Stomach smooth muscle (tissue), 2 donors: ENCODE data around the gene AKIRIN2.

Source experiments
- H3K27ac ChIP-seq: one replicate; pipeline ENCODE4 v1.7.0; 2013; ENCODE audit warnings: mild to moderate bottlenecking, low read length, inconsistent platforms
- H3K27me3 ChIP-seq, 2 donors: one replicate each; pipeline ENCODE4 v1.7.0; 2013; ENCODE audit warnings: low read length in 2 of 2; ENCODE audit not compliant: insufficient read depth in 2 of 2, control insufficient read depth in 1 of 2
- H3K36me3 ChIP-seq, 2 donors: one replicate each; pipeline ENCODE4 v1.7.0; 2013; ENCODE audit warnings: low read length in 2 of 2; ENCODE audit not compliant: control insufficient read depth in 2 of 2, insufficient read depth in 2 of 2
- H3K4me1 ChIP-seq: one replicate; pipeline ENCODE4 v1.7.0; 2013; ENCODE audit warnings: low read length; ENCODE audit not compliant: control insufficient read depth, insufficient read depth
- H3K4me3 ChIP-seq, 2 donors: one replicate each; pipeline ENCODE4 v1.7.0; 2013; ENCODE audit warnings: low read length in 2 of 2
- H3K9ac ChIP-seq, 2 donors: one replicate each; pipeline ENCODE4 v1.7.0; 2013; ENCODE audit warnings: low read length in 2 of 2, mild to moderate bottlenecking in 1 of 2
- H3K9me3 ChIP-seq, 2 donors: one replicate each; pipeline ENCODE4 v1.7.0; 2013; ENCODE audit warnings: low read length in 2 of 2; ENCODE audit not compliant: control insufficient read depth in 2 of 2
- donor health status: healthy.
- donor health status: Pancreatic carcinoma.

The AKIRIN2 gene

DNA sequence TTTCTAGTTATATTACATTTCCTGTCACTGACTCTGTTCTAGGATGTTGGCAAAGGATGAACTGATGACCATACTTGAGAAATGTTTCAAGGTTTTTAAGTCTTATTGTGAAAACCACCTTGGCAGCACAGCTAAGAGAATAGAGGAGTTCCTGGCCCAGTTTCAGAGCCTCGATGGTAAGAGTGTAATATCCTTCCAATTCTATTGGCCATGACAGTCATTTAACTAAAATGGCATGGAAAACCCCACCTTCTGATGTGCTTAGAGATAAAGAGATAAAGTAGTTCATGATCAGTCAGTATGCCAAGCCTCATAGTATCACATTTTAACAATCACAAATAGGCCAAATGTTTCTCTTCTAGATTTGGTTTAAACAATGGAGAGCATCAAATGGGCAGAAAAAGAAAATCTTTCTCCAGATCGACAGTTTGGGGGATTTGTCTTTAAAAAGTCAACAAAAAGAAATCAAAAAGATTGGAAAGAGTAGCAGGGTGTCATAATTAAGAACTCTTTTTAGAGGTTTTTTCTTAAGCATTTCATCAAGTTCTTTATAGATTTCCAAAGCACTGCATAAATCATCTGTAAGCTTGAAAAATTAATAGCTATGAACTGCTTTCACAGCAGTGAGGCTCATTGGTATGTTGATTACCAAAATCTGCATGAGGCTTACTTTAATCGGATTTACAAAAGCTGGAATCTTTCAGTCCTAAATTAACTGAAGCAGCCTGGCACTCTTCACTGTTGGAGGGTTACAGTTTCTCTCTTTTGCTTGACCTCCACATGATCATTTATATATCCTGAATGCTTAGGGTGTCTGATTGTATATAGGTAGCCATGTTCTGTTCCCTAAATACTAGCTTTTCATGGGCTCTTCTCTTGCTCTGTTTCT, 48.7 kb downstream of the AKIRIN2 start:
- Histone ChIP-seq H3K4me3 (no peak overlapping the region), H3K9me3 (no peaks in the 10 kb centered on the region), H3K27me3 (no peaks in the 10 kb centered on the region), H3K4me1 (no peaks in the 10 kb centered on the region), H3K9ac (no peak overlapping the region), H3K36me3 (peaks cover 0 to 6% of the 10 kb centered on the region in 2 donors), H3K27ac (no peak overlapping the region)

DNA sequence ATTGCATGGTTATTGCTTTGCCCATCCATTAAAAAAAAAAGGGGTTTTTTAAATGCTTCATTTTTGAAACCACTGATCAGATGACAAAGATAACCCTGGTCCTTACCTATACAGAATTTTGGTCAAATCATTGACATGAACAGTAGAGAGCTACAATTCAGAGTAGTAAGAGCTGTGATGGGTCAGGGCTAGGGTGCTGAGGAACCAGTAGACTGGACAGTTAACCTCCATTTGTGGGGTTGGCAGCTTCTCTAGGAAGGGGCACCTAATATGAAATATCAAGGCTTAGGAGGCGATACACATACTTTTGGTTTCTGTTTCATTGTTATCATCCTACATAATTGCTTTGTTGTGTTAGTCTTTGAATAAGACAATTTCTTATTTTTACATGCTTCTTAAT, 57.0 kb downstream of the AKIRIN2 start:
- Histone ChIP-seq H3K27me3 (no peaks in the 10 kb centered on the region), H3K4me1 (no peaks in the 10 kb centered on the region), H3K36me3 (no peaks in the 10 kb centered on the region), H3K4me3 (no peak overlapping the region), H3K9ac (no peak overlapping the region), H3K9me3 (no peaks in the 10 kb centered on the region), H3K27ac (no peak overlapping the region)

DNA sequence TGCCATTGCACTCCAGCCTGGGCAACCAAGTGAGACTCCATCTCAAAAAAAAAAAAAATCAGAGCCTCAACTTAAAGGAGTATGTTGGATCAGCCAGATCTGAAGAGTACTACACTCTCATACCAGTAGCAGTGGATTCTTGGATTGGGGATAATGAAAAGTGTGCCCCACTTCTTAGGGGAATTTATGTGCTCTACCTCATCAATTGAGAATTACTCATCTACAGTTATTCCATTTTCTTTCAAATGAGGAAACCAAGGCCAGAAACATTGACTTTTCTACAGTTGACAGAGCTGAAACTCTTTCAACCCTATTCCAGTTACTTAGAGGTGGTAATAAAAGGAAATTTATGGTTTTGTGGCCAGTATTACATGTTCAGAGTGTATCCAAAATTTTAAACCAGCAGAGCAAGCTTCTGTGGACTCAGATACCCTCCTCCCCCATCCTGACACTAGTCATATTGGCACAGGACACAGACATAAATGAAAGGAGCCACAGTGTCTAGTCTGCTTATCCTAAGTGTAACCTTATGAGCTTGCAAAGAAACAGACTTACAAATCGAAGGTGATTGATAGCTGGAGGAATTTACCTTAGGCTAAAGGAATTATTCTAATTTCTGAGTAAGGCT, 60.9 kb downstream of the AKIRIN2 start:
- H3K36me3 ChIP-seq = peaks cover 5 to 8% of the 10 kb centered on the region in 2 donors
- H3K4me3 ChIP-seq = no peak overlapping the region
- H3K4me1 ChIP-seq = no peaks in the 10 kb centered on the region
- no peaks in the 10 kb centered on the region for H3K27me3 ChIP-seq
- no peaks in the 10 kb centered on the region for H3K9me3 ChIP-seq
- H3K9ac ChIP-seq = no peak overlapping the region
- H3K27ac ChIP-seq = no peak overlapping the region

GRCh38 chr6:87639373-87639772, 62.7 kb downstream of the AKIRIN2 start:
- Histone ChIP-seq H3K9me3 (no peaks in the 10 kb centered on the region), H3K27me3 (no peaks in the 10 kb centered on the region), H3K4me3 (no peak overlapping the region), H3K4me1 (no peaks in the 10 kb centered on the region), H3K27ac (no peak overlapping the region), H3K36me3 (peaks cover 9 to 14% of the 10 kb centered on the region in 2 donors), H3K9ac (no peak overlapping the region)

GRCh38 chr6:87637106-87637505, 64.9 kb downstream of the AKIRIN2 start:
- H3K9ac ChIP-seq = no peak overlapping the region
- no peaks in the 10 kb centered on the region for H3K9me3 ChIP-seq
- H3K4me1 ChIP-seq = no peaks in the 10 kb centered on the region
- H3K36me3 ChIP-seq = peaks cover 9 to 14% of the 10 kb centered on the region in 2 donors
- no peaks in the 10 kb centered on the region for H3K27me3 ChIP-seq
- H3K4me3 ChIP-seq = no peak overlapping the region
- H3K27ac ChIP-seq = no peak overlapping the region

DNA sequence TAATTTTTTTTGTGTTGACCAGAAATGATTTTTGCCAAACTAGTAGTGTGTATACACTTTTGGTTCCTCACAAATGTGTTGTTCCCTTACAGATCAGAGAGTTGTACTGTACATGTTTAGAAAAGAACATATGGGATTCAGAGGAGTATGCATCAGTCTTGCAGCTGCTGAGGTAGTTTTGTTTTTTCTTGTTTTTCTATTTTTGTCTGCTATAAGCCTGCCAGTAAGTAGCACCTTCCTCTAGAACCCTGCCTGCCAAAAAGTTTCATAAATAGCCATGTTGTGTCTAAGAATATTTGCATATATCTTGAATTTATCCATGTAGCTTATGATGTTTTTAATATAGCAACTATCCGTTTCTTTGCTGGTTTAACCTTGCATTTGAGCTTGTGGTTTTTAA, 65.7 kb downstream of the AKIRIN2 start:
- Histone ChIP-seq H3K36me3 (peaks cover 9 to 14% of the 10 kb centered on the region in 2 donors), H3K27ac (no peak overlapping the region), H3K4me3 (no peak overlapping the region), H3K27me3 (no peaks in the 10 kb centered on the region), H3K9ac (no peak overlapping the region), H3K4me1 (no peaks in the 10 kb centered on the region), H3K9me3 (no peaks in the 10 kb centered on the region)

DNA sequence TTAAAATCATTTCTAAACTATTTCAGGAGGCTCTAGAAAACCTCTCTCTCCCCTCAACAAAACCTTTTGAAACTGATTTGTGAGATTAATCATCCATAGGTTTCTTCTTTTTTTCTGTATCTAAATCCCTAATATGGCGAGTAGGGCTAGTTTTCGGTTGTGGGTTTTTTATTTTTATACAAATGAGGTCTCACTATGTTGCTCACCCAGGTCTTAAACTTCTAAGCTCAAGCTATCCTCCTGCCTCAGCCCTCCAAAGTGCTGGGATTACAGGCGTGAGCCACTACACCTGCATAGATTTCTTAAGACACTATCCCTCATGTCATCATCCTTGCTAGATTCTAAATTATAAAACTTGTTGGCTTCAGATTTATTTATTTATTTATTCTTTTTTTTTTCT, 68.2 kb downstream of the AKIRIN2 start:
- peaks cover 8 to 14% of the 10 kb centered on the region in 2 donors for H3K36me3 ChIP-seq
- no peaks in the 10 kb centered on the region for H3K9me3 ChIP-seq
- no peaks in the 10 kb centered on the region for H3K4me1 ChIP-seq
- no peak overlapping the region for H3K4me3 ChIP-seq
- H3K27ac ChIP-seq = no peak overlapping the region
- no peak overlapping the region for H3K9ac ChIP-seq
- H3K27me3 ChIP-seq = no peaks in the 10 kb centered on the region

DNA sequence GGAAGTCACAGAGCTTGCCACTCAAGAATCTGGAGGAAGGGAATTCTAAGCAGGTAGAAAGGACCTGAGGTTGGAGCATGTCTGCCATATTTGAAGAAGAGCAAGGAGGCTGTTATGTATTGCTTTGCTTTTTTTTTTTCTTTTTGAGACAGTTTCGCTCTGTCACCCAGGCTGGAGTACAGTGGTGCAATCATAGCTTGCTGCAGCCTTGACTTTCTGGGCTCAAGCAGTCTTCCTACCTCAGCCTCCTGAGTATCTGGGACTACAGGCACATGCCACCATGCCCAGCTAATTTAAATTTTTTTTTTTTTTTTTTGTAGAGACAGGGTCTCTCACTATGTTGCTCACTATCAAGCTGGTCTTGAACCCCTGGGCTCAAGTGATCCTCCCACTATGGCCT, 71.3 kb downstream of the AKIRIN2 start:
- Histone ChIP-seq H3K4me1 (no peaks in the 10 kb centered on the region), H3K27ac (no peak overlapping the region), H3K9ac (no peak overlapping the region), H3K4me3 (no peak overlapping the region), H3K9me3 (no peaks in the 10 kb centered on the region), H3K27me3 (no peaks in the 10 kb centered on the region), H3K36me3 (peaks cover 4 to 6% of the 10 kb centered on the region in 2 donors)

DNA sequence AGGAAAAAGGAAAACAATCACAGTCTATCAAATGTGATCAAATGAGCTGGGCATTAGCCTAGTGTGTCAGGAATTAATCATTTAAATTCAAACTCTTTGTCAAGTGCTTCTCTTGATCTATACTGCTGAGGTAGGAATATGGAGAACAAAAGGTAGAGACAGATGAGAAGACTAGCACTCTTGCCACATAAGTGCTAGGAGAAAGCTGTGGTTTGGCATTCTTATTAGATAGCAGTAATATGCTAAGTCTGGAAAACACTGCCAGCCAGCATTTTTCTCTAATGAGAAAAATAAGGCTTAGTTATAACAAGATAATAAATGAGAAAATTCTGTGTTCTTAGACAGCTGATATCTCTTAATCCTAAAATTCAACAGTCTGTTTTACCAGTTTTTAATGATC, 73.2 kb downstream of the AKIRIN2 start:
- no peak overlapping the region for H3K9ac ChIP-seq
- no peak overlapping the region for H3K4me3 ChIP-seq
- no peaks in the 10 kb centered on the region for H3K9me3 ChIP-seq
- H3K27ac ChIP-seq = no peak overlapping the region
- H3K4me1 ChIP-seq = no peaks in the 10 kb centered on the region
- H3K27me3 ChIP-seq = no peaks in the 10 kb centered on the region
- H3K36me3 ChIP-seq = no peaks in the 10 kb centered on the region

DNA sequence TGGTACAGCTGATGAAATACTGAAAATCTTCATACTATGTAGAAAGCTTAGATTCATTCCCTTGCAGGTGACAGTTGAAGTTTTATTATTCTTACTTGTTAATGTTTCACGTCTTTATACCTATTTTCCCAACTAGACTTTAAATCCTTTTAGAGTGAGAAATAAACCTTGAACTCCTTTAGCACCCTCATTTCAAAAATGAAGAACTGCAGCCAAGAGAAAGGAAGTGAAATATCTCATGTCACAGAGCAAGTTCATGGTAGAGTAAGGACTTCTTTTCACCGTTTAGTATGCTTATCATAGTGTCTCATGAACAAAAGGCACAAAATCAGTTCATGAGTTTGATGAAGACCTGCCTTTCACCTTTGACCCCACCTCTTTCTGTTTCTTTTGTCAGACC, 73.6 kb downstream of the AKIRIN2 start:
- H3K27ac ChIP-seq = no peak overlapping the region
- no peaks in the 10 kb centered on the region for H3K36me3 ChIP-seq
- no peak overlapping the region for H3K9ac ChIP-seq
- no peaks in the 10 kb centered on the region for H3K4me1 ChIP-seq
- H3K9me3 ChIP-seq = no peaks in the 10 kb centered on the region
- no peaks in the 10 kb centered on the region for H3K27me3 ChIP-seq
- no peak overlapping the region for H3K4me3 ChIP-seq
